ENCODE measurements around the gene PCDH12.

DNA sequence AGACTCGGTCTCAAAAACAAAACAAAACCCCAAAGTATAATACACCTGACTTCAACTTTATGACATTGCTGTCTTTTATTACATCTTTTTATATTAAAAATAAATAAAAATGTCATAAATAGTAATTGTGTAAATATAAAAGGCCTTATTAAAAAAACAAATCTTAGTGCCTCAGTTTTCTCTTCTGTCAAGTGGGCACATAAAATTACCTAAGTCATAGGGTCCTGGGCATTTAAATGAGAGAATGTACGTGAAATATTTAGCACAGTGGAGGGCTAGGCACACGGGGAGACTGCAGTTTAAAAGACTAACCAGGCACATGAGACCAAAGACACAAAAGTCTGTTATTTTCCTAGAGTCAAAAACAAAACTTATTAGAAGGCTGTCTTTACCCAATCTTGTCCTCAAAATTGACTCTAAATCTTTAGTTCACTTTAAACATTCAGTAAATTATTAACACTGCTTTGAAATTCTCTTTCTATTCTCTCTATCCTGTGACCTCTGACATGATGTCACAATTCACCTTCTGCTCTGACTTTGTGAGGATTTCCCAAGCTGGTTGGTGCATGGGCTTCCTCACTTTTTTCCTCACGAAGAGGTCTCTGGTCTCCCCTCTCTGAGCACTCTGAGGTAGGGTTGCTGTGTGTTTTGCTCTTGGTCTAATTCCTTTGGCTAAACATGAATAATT lies 8.4 kb upstream of the PCDH12 start:
- TF ChIP-seq POLR2AphosphoS5 (IDR thresholded peaks at IDR 0.05; ENCODE audit: low read depth, low read length) (no peak), POLR2A (IDR thresholded peaks at IDR 0.05; ENCODE audit: low read depth, low read length) (no peak)

Data from GM12892 (cell line).